ENCODE data around the gene POU2F1. TPM values are rescaled to one million over a fixed set of nuclear protein-coding genes. Genes with fewer than 3 reads are reported as not detected.

Gene POU2F1
- total RNA-seq, 3 donors from 2014 or later = 20.0 to 29.0 (median 21.0) TPM

DNA sequence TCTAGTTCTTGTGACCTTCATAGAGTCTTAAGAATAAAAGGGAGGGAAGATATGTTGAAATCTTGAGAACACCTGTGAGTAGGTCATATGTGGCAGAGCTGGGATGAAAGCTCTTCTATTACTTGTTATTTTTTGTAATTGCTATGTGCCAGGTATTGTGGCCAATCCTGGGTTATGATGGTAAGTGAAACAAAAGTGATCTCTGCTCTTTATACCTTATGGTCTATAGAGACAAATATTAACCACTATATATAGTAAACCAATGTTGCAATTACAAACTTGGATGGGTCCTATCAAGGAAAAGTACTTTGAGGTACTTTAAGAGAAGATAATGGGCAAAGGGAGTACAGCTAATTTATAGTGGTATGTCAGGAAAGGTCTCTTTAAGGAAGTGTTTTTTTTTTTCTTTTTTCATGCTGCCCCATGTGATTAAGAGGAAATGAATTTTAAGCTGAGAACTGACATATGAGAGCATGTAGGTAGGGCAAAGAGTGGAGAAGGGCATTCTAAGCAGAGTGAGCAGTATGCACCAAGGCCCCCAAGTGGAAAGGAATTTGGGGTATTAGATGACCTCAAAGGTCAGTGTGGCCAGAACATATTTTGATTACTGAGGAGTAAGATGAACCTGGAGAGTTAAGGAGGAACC, 43.3 kb downstream of the POU2F1 start:
- intact Hi-C loops (cut with DNase I; ENCODE audit: low total_unique reads) = no loop called here
- H3K4me3 ChIP-seq = no peak overlapping the region
- H3K27ac ChIP-seq = no peak overlapping the region
- H3K36me3 ChIP-seq = no peaks in the 10 kb centered on the region
- H3K9me3 ChIP-seq = no peaks in the 10 kb centered on the region
- H3K4me1 ChIP-seq = peaks cover 0 to 6% of the 10 kb centered on the region in 2 donors
- TF ChIP-seq POLR2A (IDR thresholded peaks at IDR 0.05) (no peak), POLR2AphosphoS5 (IDR thresholded peaks at IDR 0.05) (no peak)
- TF ChIP-seq, protein P1, sequence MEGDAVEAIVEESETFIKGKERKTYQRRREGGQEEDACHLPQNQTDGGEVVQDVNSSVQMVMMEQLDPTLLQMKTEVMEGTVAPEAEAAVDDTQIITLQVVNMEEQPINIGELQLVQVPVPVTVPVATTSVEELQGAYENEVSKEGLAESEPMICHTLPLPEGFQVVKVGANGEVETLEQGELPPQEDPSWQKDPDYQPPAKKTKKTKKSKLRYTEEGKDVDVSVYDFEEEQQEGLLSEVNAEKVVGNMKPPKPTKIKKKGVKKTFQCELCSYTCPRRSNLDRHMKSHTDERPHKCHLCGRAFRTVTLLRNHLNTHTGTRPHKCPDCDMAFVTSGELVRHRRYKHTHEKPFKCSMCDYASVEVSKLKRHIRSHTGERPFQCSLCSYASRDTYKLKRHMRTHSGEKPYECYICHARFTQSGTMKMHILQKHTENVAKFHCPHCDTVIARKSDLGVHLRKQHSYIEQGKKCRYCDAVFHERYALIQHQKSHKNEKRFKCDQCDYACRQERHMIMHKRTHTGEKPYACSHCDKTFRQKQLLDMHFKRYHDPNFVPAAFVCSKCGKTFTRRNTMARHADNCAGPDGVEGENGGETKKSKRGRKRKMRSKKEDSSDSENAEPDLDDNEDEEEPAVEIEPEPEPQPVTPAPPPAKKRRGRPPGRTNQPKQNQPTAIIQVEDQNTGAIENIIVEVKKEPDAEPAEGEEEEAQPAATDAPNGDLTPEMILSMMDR (IDR thresholded peaks at IDR 0.05) = no peak
- H3K27me3 ChIP-seq = no peaks in the 10 kb centered on the region
- no peak for DNase-seq (ENCODE audit: low spot score in 2 of 2)

DNA sequence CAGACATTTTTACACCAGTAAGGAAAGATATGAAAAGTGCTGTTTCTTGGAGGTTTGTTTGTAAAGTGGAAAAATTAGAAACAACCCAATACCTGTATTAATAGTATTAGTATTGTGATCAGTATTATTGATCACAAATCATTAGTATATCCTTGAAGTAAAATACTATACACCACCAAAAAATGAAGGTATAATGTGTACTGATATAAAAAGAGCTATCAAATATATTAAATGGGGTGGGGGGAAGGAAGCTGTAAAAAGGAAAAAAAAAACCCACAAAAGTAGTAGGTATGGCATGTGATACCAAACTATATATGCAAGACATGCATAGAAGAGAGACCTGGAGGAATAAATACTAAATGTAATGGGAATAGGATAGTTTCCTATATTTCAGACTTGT, 46.3 kb downstream of the POU2F1 start:
- peaks cover 0 to 6% of the 10 kb centered on the region in 2 donors for H3K4me1 ChIP-seq
- H3K36me3 ChIP-seq = no peaks in the 10 kb centered on the region
- no peaks in the 10 kb centered on the region for H3K27me3 ChIP-seq
- no peak for TF ChIP-seq POLR2A (IDR thresholded peaks at IDR 0.05)
- TF ChIP-seq, protein P1 (IDR thresholded peaks at IDR 0.05) = no peak
- TF ChIP-seq POLR2AphosphoS5 (IDR thresholded peaks at IDR 0.05) = no peak
- no peak overlapping the region for H3K4me3 ChIP-seq
- H3K27ac ChIP-seq = no peak overlapping the region
- H3K9me3 ChIP-seq = no peaks in the 10 kb centered on the region
- DNase-seq (ENCODE audit: low spot score in 2 of 2) = no peak
- intact Hi-C loops (cut with DNase I; ENCODE audit: low total_unique reads) = no loop called here

DNA sequence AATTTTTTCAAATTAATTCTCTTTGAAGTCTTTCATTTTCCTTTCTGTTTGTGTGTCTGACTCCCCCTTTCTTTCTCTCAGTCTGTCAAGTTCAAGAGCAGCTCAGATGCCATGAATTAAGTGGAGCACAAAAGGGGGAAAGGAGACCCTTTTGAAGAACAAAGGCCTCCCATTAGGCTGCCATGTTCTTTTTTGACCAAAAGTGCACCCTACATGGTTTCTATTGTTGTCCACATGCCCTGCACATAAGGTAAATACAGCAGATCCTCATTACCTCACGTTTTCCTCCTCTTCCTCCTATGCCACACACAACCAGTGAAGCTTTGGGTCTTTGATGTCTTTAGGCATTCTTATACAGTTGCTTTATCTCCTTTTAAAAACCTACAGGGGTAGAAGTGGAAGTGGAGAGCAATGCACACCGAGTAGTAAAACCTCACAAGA, 47.7 kb downstream of the POU2F1 start:
- Histone ChIP-seq H3K36me3 (no peaks in the 10 kb centered on the region), H3K9me3 (no peaks in the 10 kb centered on the region), H3K4me1 (peaks cover 0 to 6% of the 10 kb centered on the region in 2 donors), H3K4me3 (no peak overlapping the region), H3K27ac (no peak overlapping the region), H3K27me3 (no peaks in the 10 kb centered on the region)
- intact Hi-C loops (cut with DNase I; ENCODE audit: low total_unique reads) = no loop called here
- no peak for DNase-seq (ENCODE audit: low spot score in 2 of 2)
- TF ChIP-seq POLR2A (IDR thresholded peaks at IDR 0.05) = no peak

GRCh38 chr1:167270349-167271092, 49.8 kb downstream of the POU2F1 start:
- no peaks in the 10 kb centered on the region for H3K27me3 ChIP-seq
- DNase-seq (ENCODE audit: low spot score in 2 of 2) = no peak
- no peak overlapping the region for H3K27ac ChIP-seq
- no peaks in the 10 kb centered on the region for H3K9me3 ChIP-seq
- H3K36me3 ChIP-seq = no peaks in the 10 kb centered on the region
- intact Hi-C loops (cut with DNase I; ENCODE audit: low total_unique reads) = no loop called here
- H3K4me3 ChIP-seq = no peak overlapping the region
- no peak for TF ChIP-seq POLR2A (IDR thresholded peaks at IDR 0.05)
- no peak for TF ChIP-seq POLR2AphosphoS5 (IDR thresholded peaks at IDR 0.05)
- TF ChIP-seq, protein P1 (IDR thresholded peaks at IDR 0.05) = no peak
- H3K4me1 ChIP-seq = no peaks in the 10 kb centered on the region

GRCh38 chr1:167272369-167272957, 51.8 kb downstream of the POU2F1 start:
- no peak overlapping the region for H3K27ac ChIP-seq
- no peaks in the 10 kb centered on the region for H3K9me3 ChIP-seq
- no peak overlapping the region for H3K4me3 ChIP-seq
- no peak for TF ChIP-seq POLR2A (IDR thresholded peaks at IDR 0.05)
- TF ChIP-seq, protein P1 (IDR thresholded peaks at IDR 0.05) = no peak
- no peak for TF ChIP-seq POLR2AphosphoS5 (IDR thresholded peaks at IDR 0.05)
- H3K4me1 ChIP-seq = no peaks in the 10 kb centered on the region
- H3K27me3 ChIP-seq = no peaks in the 10 kb centered on the region
- intact Hi-C loops (cut with DNase I; ENCODE audit: low total_unique reads) = no loop called here
- no peak for DNase-seq (ENCODE audit: low spot score in 2 of 2)
- no peaks in the 10 kb centered on the region for H3K36me3 ChIP-seq
